ENCODE data around the gene ANKRD55.
"Not testable (repeated sequence)": the region's sequence is repeated elsewhere in the genome, so short reads cannot be mapped to it uniquely, and the experiment has no call there.

Gene ANKRD55

DNA sequence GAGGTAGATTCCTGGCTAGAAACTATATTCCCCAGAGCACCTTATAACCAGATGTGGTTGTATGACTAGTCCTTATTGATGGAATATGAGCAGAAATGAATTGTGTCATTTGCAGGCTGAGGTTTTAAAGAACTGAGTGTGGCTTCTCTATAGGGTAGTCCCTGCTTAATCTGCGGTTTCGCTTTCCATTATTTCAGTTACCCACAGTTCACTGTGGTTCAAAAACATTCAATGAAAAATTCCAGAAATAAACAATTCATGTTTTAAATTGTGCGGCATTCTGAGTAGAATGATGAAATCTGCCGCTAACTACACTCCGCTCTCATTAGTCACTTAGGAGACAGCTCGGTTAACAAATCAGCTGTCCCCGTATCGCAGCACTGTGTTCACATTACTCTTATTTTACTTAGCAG, 65.1 kb downstream of the ANKRD55 start:
- no peak for DNase-seq (ENCODE audit: low read depth)

DNA sequence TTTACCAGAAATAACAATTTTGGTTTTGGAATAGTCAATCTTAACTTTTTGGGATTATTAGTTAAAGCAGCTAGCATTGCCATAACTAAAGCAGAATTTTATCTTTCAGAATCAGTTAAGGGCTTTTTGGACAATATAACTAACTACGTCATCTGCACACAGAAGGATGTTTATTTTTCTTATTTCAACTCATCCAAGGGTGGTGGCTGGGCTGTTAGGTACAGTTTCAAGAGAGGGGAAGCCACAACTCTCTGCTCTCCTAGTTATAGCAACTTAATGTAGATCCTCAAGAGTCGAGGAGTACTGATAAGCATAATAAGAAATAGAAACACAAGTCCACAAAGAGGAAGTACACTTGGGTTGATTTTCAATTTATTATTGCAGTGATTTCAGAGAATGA, 65.6 kb downstream of the ANKRD55 start:
- DNase-seq (ENCODE audit: low read depth): no peak

DNA sequence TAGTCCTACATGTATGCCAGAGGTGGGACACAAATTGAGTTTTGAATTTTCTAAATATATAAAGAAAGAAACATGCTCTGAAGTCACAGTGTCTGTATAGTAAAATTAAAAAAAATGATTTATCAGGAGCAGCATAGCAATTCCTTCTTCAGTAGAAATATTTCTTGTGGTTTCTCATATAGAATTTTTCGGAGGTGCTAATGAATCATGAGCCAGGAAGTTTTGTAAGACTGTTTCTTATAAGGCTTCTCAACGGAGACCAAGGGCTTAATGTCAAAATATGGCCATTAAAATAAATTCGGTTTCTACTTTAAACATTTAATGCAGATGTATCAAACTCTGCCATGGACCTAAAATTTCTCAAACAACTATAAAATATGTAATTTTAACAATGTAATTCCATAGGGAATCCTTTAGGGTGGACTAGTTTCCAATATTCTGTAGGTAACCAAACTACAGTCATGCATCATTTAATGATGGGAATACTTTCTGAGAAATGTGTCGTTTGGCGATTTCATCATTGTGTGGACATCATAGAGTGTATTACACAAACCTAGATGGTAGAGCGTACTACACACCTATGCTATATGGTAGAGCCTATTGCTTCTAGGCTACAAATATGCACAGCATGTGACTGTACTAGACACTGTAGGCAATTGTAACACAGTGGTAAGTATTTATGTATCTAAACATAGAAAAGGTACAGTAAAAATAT, 66.3 kb downstream of the ANKRD55 start:
- DNase-seq (ENCODE audit: low read depth): no peak

DNA sequence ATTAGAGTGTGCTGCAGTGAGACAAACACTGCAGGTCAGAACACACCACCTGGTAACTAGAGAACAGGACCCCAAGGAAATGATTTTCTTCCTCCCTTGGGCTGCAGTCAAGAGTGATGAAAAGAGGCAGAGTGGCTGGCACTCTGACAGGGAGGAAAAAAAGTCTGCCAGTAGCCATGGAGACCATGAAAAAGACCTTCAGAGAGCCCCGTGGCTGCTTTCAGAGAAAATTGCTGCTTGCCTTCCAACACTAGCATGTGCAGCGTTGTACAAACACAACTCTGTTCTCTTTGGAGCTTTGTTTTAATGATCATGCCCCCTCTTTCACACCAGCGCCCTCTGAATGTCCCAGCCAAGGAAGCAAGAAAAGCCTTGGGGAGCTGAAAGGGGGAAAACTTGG, 68.8 kb downstream of the ANKRD55 start:
- no peak for DNase-seq (ENCODE audit: low read depth)

DNA sequence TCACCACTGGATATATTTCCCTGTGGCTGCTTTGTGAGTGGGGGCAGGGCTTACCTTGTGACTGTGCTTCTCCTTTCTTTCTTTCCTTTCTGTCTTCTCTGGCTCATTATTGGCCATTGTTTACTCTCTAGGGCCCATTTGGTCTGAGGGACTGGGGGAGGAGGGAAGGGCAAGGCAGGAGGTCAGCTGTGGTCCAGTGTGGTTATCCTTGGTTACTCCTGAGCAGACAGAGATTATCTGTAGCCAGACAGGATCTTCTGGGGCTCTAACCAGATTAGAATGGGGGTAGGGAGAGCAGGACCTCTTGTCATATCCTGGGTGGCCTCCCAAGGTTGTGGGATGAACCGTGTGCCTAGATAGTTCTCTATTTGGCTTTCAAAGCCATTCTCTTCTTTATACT, 71.2 kb downstream of the ANKRD55 start:
- no peak for DNase-seq (ENCODE audit: low read depth)

- no peak for DNase-seq (ENCODE audit: low read depth)
Measured at GRCh38 chr5:56161439-56161823, 71.7 kb downstream of the ANKRD55 start.

DNA sequence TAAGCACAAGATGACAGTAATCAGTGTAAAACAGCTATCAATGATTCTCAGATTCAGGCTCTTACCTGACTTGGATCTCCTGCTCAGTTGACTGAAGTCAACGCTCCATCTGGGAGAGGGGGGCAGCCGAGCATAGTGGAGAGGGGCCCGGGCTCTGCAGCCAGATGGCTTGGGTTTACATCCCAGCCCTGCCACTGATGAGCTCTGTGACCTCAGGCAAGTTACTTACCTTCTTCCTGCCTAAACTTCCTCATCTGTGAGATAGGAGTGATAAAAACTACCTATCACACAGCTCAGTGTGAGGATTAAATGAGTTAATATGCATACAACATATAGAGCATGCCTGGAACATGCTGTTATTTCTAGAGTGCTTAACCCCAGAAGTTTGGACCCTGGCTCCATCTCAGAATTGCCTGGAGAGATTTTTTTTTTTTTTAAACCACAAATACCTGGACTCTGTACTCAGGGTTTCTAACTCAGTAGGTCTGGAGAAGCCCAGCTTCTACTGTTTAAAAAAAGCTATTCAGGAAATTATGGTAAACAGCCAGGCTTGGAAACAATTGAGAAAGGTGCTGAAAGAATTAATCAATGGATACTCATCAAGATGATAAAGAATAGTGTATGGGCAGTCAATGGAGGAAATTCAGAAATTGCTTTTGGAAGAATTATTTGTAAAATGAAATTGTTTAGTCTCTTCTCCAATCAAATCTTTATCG, 72.2 kb downstream of the ANKRD55 start:
- no peak for DNase-seq (ENCODE audit: low read depth)

DNA sequence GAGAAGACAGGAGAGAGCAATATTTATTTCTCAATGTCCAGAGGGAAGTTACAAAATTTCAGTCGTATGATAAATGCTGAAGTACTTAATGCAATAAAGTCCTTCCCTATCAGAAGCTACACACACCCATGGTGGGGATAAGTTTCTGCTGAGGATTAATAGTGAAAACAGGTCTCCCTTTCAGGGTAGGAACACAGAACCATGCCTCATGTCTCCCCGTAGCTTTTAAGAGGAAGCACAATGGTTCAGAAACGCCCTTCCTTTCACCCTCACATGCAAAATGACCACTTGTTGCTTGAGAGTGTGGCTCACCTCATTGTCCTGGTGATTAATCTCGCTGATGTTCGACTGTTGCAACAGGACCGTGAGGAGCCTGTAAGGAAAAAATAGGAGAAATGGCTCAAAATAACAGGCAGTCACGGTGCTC, 73.6 kb downstream of the ANKRD55 start:
- no peak for DNase-seq (ENCODE audit: low read depth)

GRCh38 chr5:56158331-56158960, 74.7 kb downstream of the ANKRD55 start:
- no peak for DNase-seq (ENCODE audit: low read depth)

DNA sequence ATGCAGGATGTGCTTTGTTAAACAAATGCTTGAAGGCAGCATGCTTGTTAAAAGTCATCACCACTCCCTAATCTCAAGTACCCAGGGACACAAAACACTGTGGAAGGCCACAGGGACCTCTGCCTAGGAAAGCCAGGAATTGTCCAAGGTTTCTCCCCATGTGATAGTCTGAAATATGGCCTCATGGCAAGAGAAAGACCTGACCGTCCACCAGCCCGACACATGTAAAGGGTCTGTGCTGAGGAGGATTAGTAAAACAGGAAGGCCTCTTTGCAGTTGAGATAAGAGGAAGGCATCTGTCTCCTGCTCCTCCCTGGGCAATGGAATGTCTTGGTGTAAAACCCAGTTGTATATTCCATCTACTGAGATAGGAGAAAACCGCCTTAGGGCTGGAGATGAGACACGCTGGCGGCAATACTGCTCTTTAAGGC, 75.9 kb downstream of the ANKRD55 start:
- DNase-seq (ENCODE audit: low read depth): not testable (repeated sequence)

DNA sequence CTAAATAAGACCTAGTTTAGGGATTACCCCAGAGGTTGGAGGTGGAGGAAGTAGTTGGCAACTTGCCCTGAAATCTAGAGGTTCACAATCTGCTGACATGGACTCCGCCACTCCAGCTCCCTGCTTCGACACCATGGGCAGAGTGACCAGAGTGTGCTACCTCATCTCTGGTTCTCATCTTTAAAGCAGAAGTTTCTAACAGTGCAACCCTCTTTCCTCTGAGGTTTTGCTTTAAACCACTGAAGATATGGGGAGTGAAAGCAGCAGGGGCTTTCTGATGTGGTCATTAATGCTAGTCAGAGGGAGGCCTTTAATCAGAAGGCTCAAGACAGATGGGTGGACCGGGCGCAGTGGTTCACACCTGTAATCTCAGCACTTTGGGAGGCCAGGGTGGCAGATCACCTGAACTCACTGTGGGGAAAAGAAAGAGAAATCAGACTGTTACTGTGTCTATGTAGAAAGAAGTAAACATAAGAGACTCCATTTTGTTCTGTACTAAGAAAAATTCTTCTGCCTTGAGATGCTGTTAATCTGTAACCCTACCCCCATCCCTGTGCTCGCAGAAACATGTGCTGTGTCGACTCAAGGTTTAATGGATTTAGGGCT, 76.4 kb downstream of the ANKRD55 start:
- DNase-seq (ENCODE audit: low read depth): not testable (repeated sequence)

GRCh38 chr5:56155992-56156584, 77.0 kb downstream of the ANKRD55 start:
- DNase-seq (ENCODE audit: low read depth): no peak

DNA sequence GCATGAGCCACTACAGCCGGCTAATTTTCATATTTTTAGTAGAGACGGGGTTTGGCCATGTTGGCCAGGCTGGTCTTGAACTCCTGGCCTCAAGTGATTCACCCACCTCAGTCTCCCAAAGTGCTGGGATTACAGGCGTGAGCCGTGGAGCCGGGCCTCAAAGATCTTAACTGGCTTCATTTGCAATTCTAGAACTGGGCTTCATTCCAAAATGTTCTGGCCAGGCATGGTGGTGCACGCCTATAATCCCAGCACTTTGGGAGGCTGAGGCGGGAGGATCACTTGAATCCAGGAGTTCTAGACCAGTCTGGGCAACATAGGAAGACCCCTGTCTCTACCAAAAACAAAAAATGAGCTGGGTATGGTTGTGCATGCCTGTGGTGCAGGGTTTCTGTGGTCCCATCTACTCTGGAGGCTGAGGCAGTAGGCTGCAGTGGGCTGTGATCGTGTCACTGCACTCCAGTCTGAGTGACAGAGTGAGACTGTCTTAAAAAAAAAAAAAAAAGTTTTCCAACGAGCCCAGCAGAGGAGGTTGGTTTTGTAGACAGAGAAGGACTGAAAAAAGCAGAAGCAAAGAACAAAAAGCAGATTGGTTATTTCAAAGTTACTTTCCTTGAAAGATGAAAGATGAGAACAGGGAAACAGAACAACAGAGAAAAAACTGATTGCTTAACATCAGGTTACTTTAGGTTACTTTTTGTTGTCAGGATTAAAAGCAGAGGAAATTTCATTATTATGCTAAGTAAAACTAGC, 78.2 kb downstream of the ANKRD55 start:
- no peak for DNase-seq (ENCODE audit: low read depth)

GRCh38 chr5:56152437-56152836, 80.7 kb downstream of the ANKRD55 start:
- DNase-seq (ENCODE audit: low read depth): no peak

DNA sequence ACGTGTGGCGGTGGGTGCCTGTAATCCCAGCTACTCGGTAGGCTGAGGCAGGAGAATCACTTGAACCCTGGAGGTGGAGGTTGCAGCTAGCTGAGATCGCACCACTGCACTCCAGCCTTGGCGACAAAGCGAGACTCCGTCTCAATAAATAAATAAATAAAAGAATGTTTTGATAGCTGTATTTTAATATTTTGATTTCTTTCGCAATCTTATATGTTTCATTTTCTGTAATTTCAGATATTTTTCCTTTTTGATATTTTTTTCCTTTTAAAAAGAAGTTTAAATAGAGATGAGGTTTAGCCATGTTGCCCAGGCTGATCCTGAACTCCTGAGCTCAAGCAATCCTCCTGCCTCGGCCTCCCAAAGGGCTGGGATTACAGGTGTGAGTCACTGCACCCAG, 82.4 kb downstream of the ANKRD55 start:
- not testable (repeated sequence) for DNase-seq (ENCODE audit: low read depth)

DNA sequence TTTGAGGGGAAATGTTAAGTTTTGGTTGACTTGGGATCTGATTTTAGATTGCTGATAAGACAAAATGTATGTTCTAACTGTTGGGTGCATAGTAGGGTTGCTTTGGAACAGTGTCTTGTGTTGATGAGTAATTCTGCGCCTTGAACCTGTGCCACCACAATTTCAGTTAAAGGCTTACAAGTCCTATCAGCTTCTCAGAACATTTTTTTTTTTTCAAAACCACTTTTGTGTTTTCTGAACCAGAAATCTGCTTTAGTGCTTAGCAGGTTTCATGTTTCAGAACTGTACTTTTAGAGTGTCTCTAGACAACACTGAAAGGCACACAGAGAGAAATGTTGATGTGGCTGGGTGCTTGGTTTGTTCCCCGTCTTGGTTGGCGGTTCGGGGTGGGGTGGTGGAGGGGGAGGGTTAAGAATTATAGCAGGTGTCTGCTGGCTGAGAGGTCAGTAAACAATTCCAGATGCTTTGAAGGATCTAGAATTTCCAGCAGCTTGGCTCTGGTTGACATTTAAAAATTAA, 84.6 kb downstream of the ANKRD55 start:
- DNase-seq (ENCODE audit: low read depth): no peak

- no peak for DNase-seq (ENCODE audit: low read depth)
Measured at GRCh38 chr5:56147659-56148230, 85.4 kb downstream of the ANKRD55 start.

GRCh38 chr5:56147106-56147505, 86.0 kb downstream of the ANKRD55 start:
- no peak for DNase-seq (ENCODE audit: low read depth)

DNA sequence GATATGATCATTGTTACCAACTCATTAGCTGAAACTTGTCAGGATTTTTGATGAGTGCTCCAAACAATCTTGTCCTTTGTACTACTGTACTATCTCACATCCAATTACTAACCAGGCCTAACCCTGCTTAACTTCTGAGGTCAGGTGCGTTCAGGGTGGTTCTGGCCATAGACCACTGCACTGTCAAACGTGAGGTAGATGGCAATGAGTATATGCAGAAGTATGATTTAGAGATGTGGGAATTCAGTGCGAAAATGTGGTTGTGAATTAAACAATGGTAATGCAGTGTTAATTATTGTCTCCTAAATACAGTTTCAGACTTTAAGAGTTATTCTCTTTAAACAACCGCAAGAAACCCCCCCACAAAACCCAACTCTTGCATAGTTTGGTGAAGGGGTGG, 86.5 kb downstream of the ANKRD55 start:
- DNase-seq (ENCODE audit: low read depth): no peak

DNA sequence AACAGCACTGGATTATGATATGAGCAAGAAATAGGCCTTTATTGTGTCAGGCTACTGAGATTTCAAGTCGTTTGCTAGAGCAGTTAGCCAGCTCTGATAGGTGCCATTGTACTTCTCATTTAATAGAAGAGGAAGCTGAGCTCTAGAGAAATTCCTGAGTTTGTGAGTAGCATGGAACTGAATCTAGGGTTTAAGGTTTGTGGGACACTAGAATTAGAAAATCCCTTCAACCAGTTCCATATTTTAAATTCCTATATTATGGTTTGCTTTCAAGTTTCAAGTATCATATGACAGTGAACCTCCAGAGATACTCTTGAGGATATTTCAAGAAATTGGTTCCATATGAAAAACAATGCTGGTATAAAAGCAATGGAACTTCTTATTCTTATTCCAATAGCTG, 87.6 kb downstream of the ANKRD55 start:
- no peak for DNase-seq (ENCODE audit: low read depth)

GRCh38 chr5:56145106-56145505, 88.0 kb downstream of the ANKRD55 start:
- no peak for DNase-seq (ENCODE audit: low read depth)
